B cell (primary cell): ENCODE data around the gene PREB. TPM values are rescaled to one million over a fixed set of nuclear protein-coding genes. Genes with fewer than 3 reads are reported as not detected.

Source experiments
- ATAC-seq: fragments of 200-7000 bp; cut with Tn5 transposase; one replicate; pipeline ENCODE4 v1.10.0; 2021; ENCODE audit warnings: low read depth, mild to moderate bottlenecking, moderate number of reproducible peaks, moderate library complexity
- CTCF ChIA-PET: fragments of 350-600 bp; sonication (Branson Sonifier 250); formaldehyde crosslinking; loops from one replicate; lab custom pipeline; 2021; ENCODE audit warnings: antibody characterized with exemption, inconsistent platforms; lab: Charles Lee
- POLR2A ChIA-PET: fragments of 350-600 bp; sonication (Branson Sonifier 250); formaldehyde crosslinking; loops from one replicate; lab custom pipeline; 2021; ENCODE audit warnings: antibody characterized with exemption; lab: Charles Lee
- DNase-seq: peaks from one replicate; pipeline ENCODE4 v3.0.0; 2013
- H2AFZ ChIP-seq: 2 replicates; pipeline ENCODE4 v1.6.1; 2012; ENCODE audit warnings: mild to moderate bottlenecking, low read depth, low read length; ENCODE audit not compliant: insufficient read depth, poor library complexity, severe bottlenecking
- H3K27ac ChIP-seq, 2 donors: 1 replicate in 1 of 2; 2 replicates in 1 of 2; pipeline ENCODE4 v1.5.1; 2012 to 2013; ENCODE audit warnings: low read length in 2 of 2, mild to moderate bottlenecking in 2 of 2, moderate library complexity in 1 of 2
- H3K27me3 ChIP-seq, 4 experiments: fragments of 200-600 bp in 1 of 4; sonication (generic) in 1 of 4; replicated peaks in 1 of 4; 1 replicate in 2 of 4; 2 replicates in 2 of 4; pipeline versions ENCODE4 v1.6.1 to v1.7.0; 2013 to 2016; ENCODE audit warnings: low read length in 3 of 4, mild to moderate bottlenecking in 2 of 4, mixed read lengths in 1 of 4, moderate library complexity in 1 of 4; ENCODE audit not compliant: insufficient read depth in 4 of 4, control insufficient read depth in 3 of 4; ENCODE audit errors: control extremely low read depth in 1 of 4
- H3K36me3 ChIP-seq, 2 experiments: replicated peaks in 1 of 2; 1 replicate in 1 of 2; 2 replicates in 1 of 2; pipeline versions ENCODE4 v1.6.1 to v1.7.1; 2013; ENCODE audit warnings: low read length in 1 of 2; ENCODE audit not compliant: insufficient read depth in 2 of 2, control insufficient read depth in 1 of 2; ENCODE audit errors: control extremely low read depth in 1 of 2, extremely low read depth in 1 of 2
- H3K4me1 ChIP-seq, 2 donors: fragments of 200-600 bp in 1 of 2; sonication (generic) in 1 of 2; 1 replicate in 1 of 2; 2 replicates in 1 of 2; pipeline versions ENCODE4 v1.5.1 to v1.6.1; 2013 to 2017; ENCODE audit warnings: low read length in 2 of 2; ENCODE audit not compliant: control insufficient read depth in 2 of 2, insufficient read depth in 2 of 2
- H3K4me2 ChIP-seq: replicated peaks from 2 replicates; pipeline ENCODE3; 2012; ENCODE audit warnings: mild to moderate bottlenecking, low read depth, low read length; ENCODE audit not compliant: poor library complexity, severe bottlenecking
- H3K4me3 ChIP-seq, 5 experiments: fragments of 200-600 bp in 1 of 5; sonication (generic) in 1 of 5; 1 replicate in 3 of 5; 2 replicates in 2 of 5; pipeline versions ENCODE4 v1.5.1 to v1.7.0; 2011 to 2016; ENCODE audit warnings: low read length in 4 of 5, mild to moderate bottlenecking in 4 of 5, low read depth in 2 of 5, control low read depth in 1 of 5, moderate library complexity in 1 of 5; ENCODE audit not compliant: insufficient read depth in 1 of 5; ENCODE audit errors: control extremely low read depth in 1 of 5, extremely low read depth in 1 of 5
- H3K79me2 ChIP-seq: fragments of 200-600 bp; sonication (generic); one replicate; pipeline ENCODE4 v1.6.0; 2016; ENCODE audit warnings: low read length; ENCODE audit not compliant: control insufficient read depth, insufficient read depth
- H3K9ac ChIP-seq: fragments of 200-600 bp; sonication (generic); 2 replicates; pipeline ENCODE4 v1.6.1; 2017; ENCODE audit warnings: mild to moderate bottlenecking, low read length, moderate library complexity
- H3K9me3 ChIP-seq, 3 donors: one replicate each; pipeline versions ENCODE4 v1.6.1 to v1.7.1; 2013; ENCODE audit warnings: low read length in 2 of 3; ENCODE audit not compliant: control insufficient read depth in 2 of 3, insufficient read depth in 1 of 3; ENCODE audit errors: control extremely low read depth in 1 of 3
- H4K20me1 ChIP-seq: 2 replicates; pipeline ENCODE4 v1.6.0; 2012; ENCODE audit warnings: mild to moderate bottlenecking, low read length; ENCODE audit not compliant: insufficient read depth, control insufficient read depth, poor library complexity, severe bottlenecking
- H3K27ac Mint-ChIP-seq: one replicate; pipeline ENCODE4 v1.8.0; 2021; ENCODE audit warnings: mixed read lengths
- H3K27me3 Mint-ChIP-seq: one replicate; pipeline ENCODE4 v1.8.0; 2021; ENCODE audit warnings: mixed read lengths
- H3K4me1 Mint-ChIP-seq: one replicate; pipeline ENCODE4 v1.8.0; 2021; ENCODE audit warnings: mixed read lengths
- H3K4me3 Mint-ChIP-seq: one replicate; pipeline ENCODE4 v1.8.0; 2021; ENCODE audit warnings: mixed read lengths
- H3K9me3 Mint-ChIP-seq: one replicate; pipeline ENCODE4 v1.8.0; 2022; ENCODE audit warnings: mixed read lengths; ENCODE audit not compliant: insufficient read depth
- CTCF ChIP-seq: fragments of 200-600 bp; IDR thresholded peaks from one replicate; pipeline ENCODE4 v1.8.0; 2022; ENCODE audit warnings: antibody characterized with exemption, mild to moderate bottlenecking
- EZH2 ChIP-seq: IDR thresholded peaks from 2 replicates; pipeline ENCODE4 v1.6.1; 2012; ENCODE audit warnings: borderline replicate concordance, low read depth, mild to moderate bottlenecking, moderate library complexity, low read length; ENCODE audit not compliant: insufficient read depth, poor library complexity, severe bottlenecking
- WGBS: methylation state at CpG from one replicate; pipeline ENCODE4 v1.1.5; 2013; ENCODE audit warnings: missing lambda C conversion rate; ENCODE audit not compliant: insufficient coverage; 5-methylcytosine and 5-hydroxymethylcytosine counted together
- intact Hi-C: fragments of 100-400 bp; cut with micrococcal nuclease; formaldehyde crosslinking; loops from one replicate; pipeline ENCODE4 v1.10.0; 2022
- polyA plus RNA-seq: library from polyadenylated mRNA; depleted of rRNA; stranded (reverse); fragments of >200 nt; gene quantifications from 2 replicates; pipeline ENCODE4 v1.2.3, GENCODE V29; 2012
- total RNA-seq, 2 donors: library from RNA; stranded (reverse); fragments of 120-200 nt in 1 of 2; gene quantifications; 1 replicate in 1 of 2; 2 replicates in 1 of 2; pipeline versions ENCODE4 v1.2.3 to v1.2.4, GENCODE V29; 2013 to 2022

The PREB gene
- total and polyA plus RNA-seq, 2 donors (not counting 1 experiment from before 2014, with no cell fraction given) = 46.0 to 88.9 TPM

- H4K20me1 ChIP-seq = peaks cover 5% of the 10 kb centered on the region
- no peak overlapping the region for H3K4me2 ChIP-seq
- peaks cover 0 to 6% of the 10 kb centered on the region in 2 experiments for H3K36me3 ChIP-seq
- H2AFZ ChIP-seq = no peak overlapping the region
- ChIA-PET CTCF (no interaction called here), POLR2A (no interaction called here)
- peaks cover 0 to 4% (median 0%) of the 10 kb centered on the region in 4 experiments for H3K27me3 ChIP-seq
- WGBS = 95% methylated on average over 21 of the region's 21 CpGs
- TF ChIP-seq CTCF = no peak
- no peak for TF ChIP-seq EZH2
- no peaks in the 10 kb centered on the region for H3K9me3 ChIP-seq
- Mint-ChIP-seq H3K4me3 (no peak overlapping the region), H3K9me3 (no peaks in the 10 kb centered on the region), H3K27ac (no peak overlapping the region), H3K4me1 (peaks cover 23% of the 10 kb centered on the region), H3K27me3 (peaks cover 3% of the 10 kb centered on the region)
- H3K9ac ChIP-seq = no peak overlapping the region
- no peak overlapping the region for H3K4me3 ChIP-seq
- intact Hi-C loops = no loop called here
- ATAC-seq = no peak
- DNase-seq = no peak
- H3K27ac ChIP-seq = no peak overlapping the region
- peaks cover 17 to 25% of the 10 kb centered on the region in 2 donors for H3K4me1 ChIP-seq
- H3K79me2 ChIP-seq = peaks cover 12% of the 10 kb centered on the region
Measured at GRCh38 chr2:27137322-27137935, 3.0 kb upstream of the PREB start.

- DNase-seq (no peak), ATAC-seq (no peak)
- H3K4me3 Mint-ChIP-seq = no peak overlapping the region
- H3K9ac ChIP-seq = no peak overlapping the region
- H4K20me1 ChIP-seq = peaks cover 5% of the 10 kb centered on the region
- no peak overlapping the region for H3K27ac ChIP-seq
- H3K27me3 Mint-ChIP-seq = no peaks in the 10 kb centered on the region
- ChIA-PET CTCF (no interaction called here), POLR2A (interaction anchor here (0.7 kb wide), 1 partner anchor 12 kb away, joined by 3 read pairs; the partner anchor contains the start of gene TCF23)
- TF ChIP-seq CTCF (no peak), EZH2 (no peak)
- no peaks in the 10 kb centered on the region for H3K27me3 ChIP-seq
- peaks cover 12% of the 10 kb centered on the region for H3K79me2 ChIP-seq
- H3K4me1 Mint-ChIP-seq = peaks cover 23% of the 10 kb centered on the region
- H3K9me3 ChIP-seq = no peaks in the 10 kb centered on the region
- H2AFZ ChIP-seq = no peak overlapping the region
- H3K9me3 Mint-ChIP-seq = no peaks in the 10 kb centered on the region
- intact Hi-C loops = no loop called here
- H3K27ac Mint-ChIP-seq = no peak overlapping the region
- WGBS = 100% methylated on average over 6 of the region's 7 CpGs
- H3K4me3 ChIP-seq = no peak overlapping the region
- H3K36me3 ChIP-seq = peaks cover 0 to 12% of the 10 kb centered on the region in 2 experiments
- peaks cover 17 to 25% of the 10 kb centered on the region in 2 donors for H3K4me1 ChIP-seq
- no peak overlapping the region for H3K4me2 ChIP-seq
Measured at GRCh38 chr2:27136751-27137150, 2.3 kb upstream of the PREB start.
